CD4-positive, alpha-beta T cell (primary cell): Measurements from ENCODE around the gene ZDHHC18. TPM values are rescaled to one million over a fixed set of nuclear protein-coding genes. Genes with fewer than 3 reads are reported as not detected.

Experiments
- ATAC-seq: fragments of 200-7000 bp; cut with Tn5 transposase; one replicate; pipeline ENCODE4 v1.10.0; 2022; ENCODE audit warnings: mild to moderate bottlenecking; ENCODE audit not compliant: poor library complexity
- CTCF ChIA-PET: fragments of 350-600 bp; sonication (Branson Sonifier 250); formaldehyde crosslinking; loops from one replicate; lab custom pipeline; 2021; ENCODE audit warnings: antibody characterized with exemption, inconsistent platforms; lab: Charles Lee
- POLR2A ChIA-PET: fragments of 350-600 bp; sonication (Branson Sonifier 250); formaldehyde crosslinking; loops from one replicate; lab custom pipeline; 2021; ENCODE audit warnings: antibody characterized with exemption, inconsistent platforms; lab: Charles Lee
- DNase-seq, 14 experiments: peaks; one replicate each; pipeline ENCODE4 v3.0.0-alpha.2; 2013 to 2020; ENCODE audit warnings: mixed read lengths in 2 of 14
- H3K27ac ChIP-seq, 2 donors: one replicate each; pipeline versions ENCODE4 v1.5.1 to v1.7.0; 2013; ENCODE audit warnings: low read length in 2 of 2, low read depth in 1 of 2, mild to moderate bottlenecking in 1 of 2
- H3K27me3 ChIP-seq, 2 experiments: 1 replicate in 1 of 2; 2 replicates in 1 of 2; pipeline versions ENCODE4 v1.6.1 to v1.7.0; 2013; ENCODE audit warnings: low read length in 2 of 2, control low read depth in 1 of 2, mild to moderate bottlenecking in 1 of 2, moderate library complexity in 1 of 2; ENCODE audit not compliant: insufficient read depth in 2 of 2, control insufficient read depth in 1 of 2
- H3K36me3 ChIP-seq: one replicate; pipeline ENCODE4 v1.6.1; 2013; ENCODE audit warnings: low read length, control low read depth; ENCODE audit not compliant: insufficient read depth
- H3K4me1 ChIP-seq: one replicate; pipeline ENCODE4 v1.6.1; 2013; ENCODE audit warnings: low read length, control low read depth; ENCODE audit not compliant: insufficient read depth
- H3K4me3 ChIP-seq: one replicate; pipeline ENCODE4 v1.5.1; 2013; ENCODE audit warnings: mild to moderate bottlenecking, low read length, moderate library complexity
- H3K9me3 ChIP-seq, 2 experiments: 1 replicate in 1 of 2; 2 replicates in 1 of 2; pipeline versions ENCODE4 v1.6.1 to v1.7.0; 2013; ENCODE audit warnings: low read length in 2 of 2, mild to moderate bottlenecking in 2 of 2, control low read depth in 1 of 2, moderate library complexity in 1 of 2; ENCODE audit not compliant: control insufficient read depth in 1 of 2, insufficient read depth in 1 of 2
- H3K27ac Mint-ChIP-seq: one replicate; pipeline ENCODE4 v1.8.0; 2020; ENCODE audit warnings: mixed read lengths
- H3K27me3 Mint-ChIP-seq: one replicate; pipeline ENCODE4 v1.8.0; 2021; ENCODE audit warnings: mixed read lengths
- H3K36me3 Mint-ChIP-seq: one replicate; pipeline ENCODE4 v1.8.0; 2021; ENCODE audit warnings: low read depth, mixed read lengths
- H3K4me1 Mint-ChIP-seq: one replicate; pipeline ENCODE4 v1.8.0; 2021; ENCODE audit warnings: low read depth, mixed read lengths
- H3K4me3 Mint-ChIP-seq: one replicate; pipeline ENCODE4 v1.8.0; 2020; ENCODE audit warnings: mild to moderate bottlenecking, mixed read lengths
- H3K9me3 Mint-ChIP-seq: one replicate; pipeline ENCODE4 v1.8.0; 2020; ENCODE audit warnings: mixed read lengths
- intact Hi-C, 2 experiments: fragments of 100-400 bp; cut with DNase I in 1 of 2; cut with micrococcal nuclease in 1 of 2; formaldehyde crosslinking; loops; one replicate each; pipeline versions ENCODE4 v1.15.1 to v1.9.0; 2023 to 2025; cut with DNase I, micrococcal nuclease
- total RNA-seq, 174 experiments: library from RNA in 2 of 174; stranded (reverse) in 2 of 174; gene quantifications; one replicate each; pipeline ENCODE4 v1.2.3 and lab custom pipeline; 2021 to 2026
- TF ChIP-seq, protein P1 (sequence below): fragments of 200-600 bp; IDR thresholded peaks from one replicate; pipeline ENCODE4 v1.8.0; 2022; ENCODE audit warnings: antibody characterized with exemption, mild to moderate bottlenecking

The ZDHHC18 gene
- total RNA-seq, 2 experiments from 2014 or later = 46.2 to 48.0 TPM

DNA sequence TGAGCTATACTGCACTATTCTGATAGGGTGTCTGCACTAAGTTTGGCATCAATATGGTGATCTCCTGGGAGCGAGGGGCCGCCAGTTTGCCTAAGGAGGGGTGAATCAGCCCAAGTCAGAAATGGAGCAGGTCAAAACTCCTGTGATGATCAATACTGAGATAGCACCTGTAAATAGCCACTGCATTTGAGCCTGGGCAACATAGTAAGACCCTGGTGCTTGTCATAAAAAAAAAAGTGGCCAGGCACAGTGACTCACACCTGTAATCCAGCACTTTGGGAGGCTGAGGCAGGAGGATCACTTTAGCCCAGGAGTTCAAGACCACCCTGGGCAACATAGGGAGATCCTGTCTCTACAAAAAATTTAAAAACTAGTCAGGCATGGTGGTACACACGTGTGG, 11.6 kb upstream of the ZDHHC18 start:
- TF ChIP-seq, protein P1, sequence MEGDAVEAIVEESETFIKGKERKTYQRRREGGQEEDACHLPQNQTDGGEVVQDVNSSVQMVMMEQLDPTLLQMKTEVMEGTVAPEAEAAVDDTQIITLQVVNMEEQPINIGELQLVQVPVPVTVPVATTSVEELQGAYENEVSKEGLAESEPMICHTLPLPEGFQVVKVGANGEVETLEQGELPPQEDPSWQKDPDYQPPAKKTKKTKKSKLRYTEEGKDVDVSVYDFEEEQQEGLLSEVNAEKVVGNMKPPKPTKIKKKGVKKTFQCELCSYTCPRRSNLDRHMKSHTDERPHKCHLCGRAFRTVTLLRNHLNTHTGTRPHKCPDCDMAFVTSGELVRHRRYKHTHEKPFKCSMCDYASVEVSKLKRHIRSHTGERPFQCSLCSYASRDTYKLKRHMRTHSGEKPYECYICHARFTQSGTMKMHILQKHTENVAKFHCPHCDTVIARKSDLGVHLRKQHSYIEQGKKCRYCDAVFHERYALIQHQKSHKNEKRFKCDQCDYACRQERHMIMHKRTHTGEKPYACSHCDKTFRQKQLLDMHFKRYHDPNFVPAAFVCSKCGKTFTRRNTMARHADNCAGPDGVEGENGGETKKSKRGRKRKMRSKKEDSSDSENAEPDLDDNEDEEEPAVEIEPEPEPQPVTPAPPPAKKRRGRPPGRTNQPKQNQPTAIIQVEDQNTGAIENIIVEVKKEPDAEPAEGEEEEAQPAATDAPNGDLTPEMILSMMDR = no peak
- H3K27me3 Mint-ChIP-seq = no peaks in the 10 kb centered on the region
- no peak for DNase-seq
- peaks cover 12% of the 10 kb centered on the region for H3K4me1 Mint-ChIP-seq
- ATAC-seq = no peak
- H3K9me3 Mint-ChIP-seq = no peaks in the 10 kb centered on the region
- POLR2A ChIA-PET = no interaction called here
- Histone ChIP-seq H3K4me1 (peaks cover 7% of the 10 kb centered on the region), H3K27ac (no peak overlapping the region), H3K9me3 (no peaks in the 10 kb centered on the region), H3K4me3 (no peak overlapping the region), H3K27me3 (no peaks in the 10 kb centered on the region), H3K36me3 (no peaks in the 10 kb centered on the region)
- H3K27ac Mint-ChIP-seq = no peak overlapping the region
- CTCF ChIA-PET = interaction anchor here (1.6 kb wide), 1 partner anchor 19 kb away, joined by 4 read pairs; no protein-coding TSS in a partner anchor
- intact Hi-C loops = no loop called here
- H3K36me3 Mint-ChIP-seq = no peaks in the 10 kb centered on the region
- H3K4me3 Mint-ChIP-seq = no peak overlapping the region

DNA sequence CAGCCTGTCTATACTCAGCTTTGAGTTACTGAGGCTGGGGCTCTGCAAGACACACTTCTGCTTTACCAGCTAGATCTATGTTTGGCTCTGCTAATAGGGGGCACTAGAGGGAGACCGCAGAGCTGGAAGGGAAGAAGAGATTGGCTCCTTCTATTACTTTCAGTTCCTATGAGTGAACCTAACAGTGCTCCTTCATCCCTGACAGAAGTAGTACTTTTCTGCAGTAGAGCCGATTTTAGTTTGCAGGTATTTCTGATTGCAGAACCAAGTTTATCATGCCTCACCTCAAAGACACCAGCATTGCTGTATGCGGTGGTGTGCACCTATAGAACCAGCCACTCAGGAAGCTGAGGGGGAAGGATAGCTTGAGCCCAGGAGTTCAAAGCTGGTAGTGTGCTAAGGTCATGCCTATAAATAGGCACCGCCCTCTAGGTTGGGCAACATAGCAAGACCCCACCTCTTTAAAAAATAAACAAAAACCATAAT, 5.7 kb upstream of the ZDHHC18 start:
- Mint-ChIP-seq H3K27ac (peak overlapping the region; percentile 83), H3K9me3 (no peaks in the 10 kb centered on the region), H3K4me3 (peak overlapping the region; percentile 83), H3K36me3 (no peaks in the 10 kb centered on the region), H3K27me3 (no peaks in the 10 kb centered on the region), H3K4me1 (peaks cover 36% of the 10 kb centered on the region)
- CTCF ChIA-PET = interaction anchor here (0.9 to 3.7 kb wide), 10 partner anchors 10 to 219 kb away, joined by 3 to 31 read pairs (median 6); no protein-coding TSS in a partner anchor
- Histone ChIP-seq H3K9me3 (no peaks in the 10 kb centered on the region), H3K36me3 (no peaks in the 10 kb centered on the region), H3K4me3 (peak overlapping the region; percentile 38), H3K27ac (peak overlapping the region; percentile 8 to 55), H3K27me3 (no peaks in the 10 kb centered on the region), H3K4me1 (peaks cover 33% of the 10 kb centered on the region)
- peak; percentile 96 for ATAC-seq
- POLR2A ChIA-PET = interaction anchor here (0.7 to 2.7 kb wide), 13 partner anchors 9 to 334 kb away, joined by 3 to 37 read pairs (median 3); partner anchors contain the start of gene GPN2
- peak in 6 of 14 experiments; percentile 27 to 80 (median 64) for DNase-seq
- TF ChIP-seq, protein P1 = peak; percentile 60
- intact Hi-C loops = no loop called here

DNA sequence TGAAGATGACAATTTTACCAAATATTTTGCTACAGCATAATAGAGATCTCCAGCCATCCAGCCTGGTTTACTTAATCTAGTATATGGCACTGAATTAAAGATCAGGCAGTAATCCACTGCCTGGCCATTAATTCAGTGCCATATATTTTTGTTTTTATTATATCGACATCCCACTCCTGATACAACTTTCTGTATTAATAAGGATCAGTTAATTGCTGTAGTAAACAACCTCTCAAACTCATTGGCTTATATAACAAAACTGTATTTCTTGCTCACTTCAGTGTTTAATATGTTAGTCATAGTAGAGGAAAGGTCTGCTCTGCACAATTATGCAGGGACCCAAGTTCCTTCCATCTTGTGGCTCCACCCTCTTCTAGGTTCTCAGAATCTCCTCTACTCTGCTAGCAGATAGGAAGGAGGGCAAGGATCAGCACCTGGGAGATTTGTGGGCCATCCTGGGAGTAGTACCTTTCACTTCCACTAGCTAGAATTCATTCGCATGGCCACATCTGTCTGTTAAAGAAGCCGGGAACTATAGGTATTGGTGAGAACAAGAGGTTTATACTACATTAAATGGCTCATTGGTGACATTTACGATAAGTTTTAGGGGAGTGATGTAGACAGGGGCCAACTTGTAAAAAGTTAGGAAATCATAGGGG, 3.6 kb upstream of the ZDHHC18 start:
- no peaks in the 10 kb centered on the region for H3K27me3 ChIP-seq
- H3K36me3 ChIP-seq = no peaks in the 10 kb centered on the region
- Mint-ChIP-seq H3K27ac (peak overlapping the region; percentile 68), H3K4me1 (peaks cover 48% of the 10 kb centered on the region), H3K9me3 (no peaks in the 10 kb centered on the region), H3K36me3 (peaks cover 8% of the 10 kb centered on the region), H3K27me3 (no peaks in the 10 kb centered on the region), H3K4me3 (peak overlapping the region; percentile 59)
- H3K9me3 ChIP-seq = no peaks in the 10 kb centered on the region
- no peak overlapping the region for H3K4me3 ChIP-seq
- no peak for ATAC-seq
- POLR2A ChIA-PET = interaction anchor here (1.9 kb wide), 1 partner anchor 11 kb away, joined by 7 read pairs; no protein-coding TSS in a partner anchor
- CTCF ChIA-PET = interaction anchor here (0.7 to 3.7 kb wide), 3 partner anchors 10 to 12 kb away, joined by 4 to 31 read pairs (median 11); no protein-coding TSS in a partner anchor
- H3K27ac ChIP-seq = no peak overlapping the region
- DNase-seq = no peak
- intact Hi-C loops = no loop called here
- H3K4me1 ChIP-seq = peaks cover 46% of the 10 kb centered on the region
- TF ChIP-seq, protein P1 = no peak
